Endothelial cell of umbilical vein (primary cell): Measurements from ENCODE around the gene SELL. TPM values are rescaled to one million over a fixed set of nuclear protein-coding genes. Genes with fewer than 3 reads are reported as not detected.

Experiments
- BruUV-seq: library from RNA; stranded (reverse); fragments of 400-500 nt; replicated peaks from 2 replicates; lab custom pipeline; 2021; lab: Mats Ljungman, UMichigan
- CTCF ChIA-PET: fragments of 300-600, 350-600 bp; sonication (Branson Sonifier 250); formaldehyde crosslinking; loops from one replicate; lab custom pipeline; 2021; ENCODE audit warnings: antibody characterized with exemption, inconsistent platforms; lab: Charles Lee
- POLR2A ChIA-PET: fragments of 300-600, 350-600 bp; sonication (Branson Sonifier 250); formaldehyde crosslinking; loops from one replicate; lab custom pipeline; 2021; ENCODE audit warnings: antibody characterized with exemption, inconsistent platforms; lab: Charles Lee
- DNase-seq: peaks from one replicate; pipeline ENCODE4 v3.0.0-alpha.2; 2011; ENCODE audit warnings: low read depth, low spot score
- FAIRE-seq: peaks from 2 replicates; lab custom pipeline; 2011; peaks lifted over from hg19 to GRCh38; lab: Jason Lieb, UNC
- H2AFZ ChIP-seq: 2 replicates; pipeline ENCODE4 v1.6.0; 2012; ENCODE audit warnings: low read depth, low read length, control low read depth, inconsistent platforms
- H3K27ac ChIP-seq: 2 replicates; pipeline ENCODE4 v1.5.1; 2011; ENCODE audit warnings: low read depth, mild to moderate bottlenecking, control low read depth, low read length, moderate library complexity; ENCODE audit not compliant: insufficient read depth
- H3K27me3 ChIP-seq, 2 experiments: 2 replicates each; pipeline versions ENCODE4 v1.6.0 to v1.6.1; 2011; ENCODE audit warnings: low read length in 2 of 2, mixed read lengths in 1 of 2; ENCODE audit not compliant: control insufficient read depth in 2 of 2, insufficient read depth in 2 of 2
- H3K36me3 ChIP-seq, 2 experiments: 2 replicates in 1 of 2; 3 replicates in 1 of 2; pipeline ENCODE4 v1.5.1; 2011; ENCODE audit warnings: low read length in 2 of 2, mild to moderate bottlenecking in 1 of 2, moderate library complexity in 1 of 2; ENCODE audit not compliant: control insufficient read depth in 2 of 2, insufficient read depth in 2 of 2; ENCODE audit errors: extremely low read depth in 1 of 2
- H3K4me1 ChIP-seq: 3 replicates; pipeline ENCODE4 v1.5.1; 2011; ENCODE audit warnings: mild to moderate bottlenecking, low read length; ENCODE audit not compliant: control insufficient read depth, insufficient read depth; ENCODE audit errors: extremely low read depth
- H3K4me2 ChIP-seq: 2 replicates; pipeline ENCODE4 v1.6.1; 2011; ENCODE audit warnings: low read length, control low read depth, mixed read lengths; ENCODE audit not compliant: insufficient read depth
- H3K4me3 ChIP-seq, 3 experiments: fragments of 200-600 bp in 1 of 3; sonication (generic), shearing (Covaris generic) in 1 of 3; replicated peaks in 1 of 3; 2 replicates each; pipeline ENCODE4 v1.5.1; 2011 to 2016; ENCODE audit warnings: control low read depth in 3 of 3, low read length in 3 of 3, mild to moderate bottlenecking in 2 of 3, inconsistent platforms in 1 of 3, low read depth in 1 of 3, moderate library complexity in 1 of 3; ENCODE audit not compliant: insufficient read depth in 1 of 3
- H3K79me2 ChIP-seq: 2 replicates; pipeline ENCODE4 v1.6.0; 2012; ENCODE audit warnings: low read length, inconsistent platforms; ENCODE audit not compliant: control insufficient read depth, insufficient read depth
- H3K9ac ChIP-seq: replicated peaks from 2 replicates; pipeline ENCODE3; 2011; ENCODE audit warnings: low read length, control low read depth; ENCODE audit not compliant: insufficient read depth; ENCODE audit errors: extremely low read depth
- H3K9me1 ChIP-seq: replicated peaks from 3 replicates; pipeline ENCODE4 v1.6.0; 2011; ENCODE audit warnings: mild to moderate bottlenecking, low read length; ENCODE audit not compliant: control insufficient read depth, insufficient read depth; ENCODE audit errors: extremely low read depth
- H3K9me3 ChIP-seq: replicated peaks from 2 replicates; pipeline ENCODE4 v1.5.1; 2012; ENCODE audit warnings: low read length, inconsistent platforms; ENCODE audit not compliant: control insufficient read depth, insufficient read depth
- H4K20me1 ChIP-seq: replicated peaks from 2 replicates; pipeline ENCODE3; 2011; ENCODE audit warnings: mild to moderate bottlenecking, low read length; ENCODE audit not compliant: control insufficient read depth, insufficient read depth; ENCODE audit errors: extremely low read depth
- CTCF ChIP-seq, 2 donors: IDR thresholded peaks; 1 replicate in 1 of 2; 2 replicates in 1 of 2; pipeline ENCODE4 v1.5.1; 2011; ENCODE audit warnings: low read length in 2 of 2, mild to moderate bottlenecking in 2 of 2, moderate library complexity in 2 of 2, control low read depth in 1 of 2, inconsistent platforms in 1 of 2, low read depth in 1 of 2; ENCODE audit not compliant: insufficient read depth in 1 of 2; ENCODE audit errors: extremely low read depth in 1 of 2
- EZH2 ChIP-seq: IDR thresholded peaks from 2 replicates; pipeline ENCODE4 v1.6.1; 2012; ENCODE audit warnings: borderline replicate concordance, low read depth, mild to moderate bottlenecking, moderate library complexity, low read length, inconsistent platforms; ENCODE audit not compliant: severe bottlenecking
- FOS ChIP-seq: IDR thresholded peaks from 2 replicates; pipeline ENCODE4 v1.6.1; 2011; ENCODE audit warnings: mild to moderate bottlenecking, low read length, moderate library complexity, borderline replicate concordance; ENCODE audit not compliant: insufficient read depth
- GATA2 ChIP-seq: IDR thresholded peaks from 2 replicates; pipeline ENCODE4 v1.7.0; 2011; ENCODE audit warnings: low read depth, mild to moderate bottlenecking, moderate library complexity, mixed read lengths, low read length; ENCODE audit not compliant: insufficient read length, insufficient read depth
- JUN ChIP-seq: IDR thresholded peaks from 2 replicates; pipeline ENCODE4 v1.6.1; 2011; ENCODE audit warnings: borderline replicate concordance, low read depth; ENCODE audit not compliant: insufficient read length, insufficient read depth
- POLR2A ChIP-seq: IDR thresholded peaks from 2 replicates; pipeline ENCODE4 v1.6.1; 2012; ENCODE audit warnings: low read depth, mild to moderate bottlenecking, control low read depth, low read length
- POLR2AphosphoS5 ChIP-seq: IDR thresholded peaks from 2 replicates; pipeline ENCODE4 v1.6.1; 2012; ENCODE audit warnings: low read depth, mild to moderate bottlenecking, control low read depth, low read length, moderate library complexity; ENCODE audit not compliant: insufficient read depth
- dilution Hi-C: fragments of 300-500 bp; cut with MboI; formaldehyde crosslinking; loops from one replicate; pipeline ENCODE4 v1.15.0; 2019; ENCODE audit warnings: low sequenced_read_pairs; ENCODE audit not compliant: extremely low pct_ligation_motif_present
- intact Hi-C: fragments of 100-400 bp; cut with micrococcal nuclease; formaldehyde crosslinking; loops from one replicate; pipeline ENCODE4 v1.10.0; 2022
- polyA plus RNA-seq, 4 experiments: library from polyadenylated mRNA; depleted of rRNA in 3 of 4; stranded (reverse) in 3 of 4; unstranded in 1 of 4; fragments of >200 nt; gene quantifications; 2 replicates each; pipeline versions ENCODE4 v1.2.1 to v1.2.3, GENCODE V29; 2011 to 2012; ENCODE audit warnings: missing spikeins in 1 of 4
- total RNA-seq: library from RNA; stranded (reverse); gene quantifications from 2 replicates; pipeline ENCODE4 v1.2.3, GENCODE V29; 2021
- TF ChIP-seq, protein P1 (sequence below): IDR thresholded peaks from 2 replicates; pipeline ENCODE4 v1.6.1; 2011; ENCODE audit not compliant: insufficient read depth, insufficient read length

The SELL gene
- total and polyA plus RNA-seq, 2 donors (not counting 3 experiments of a cell fraction or from before 2014, with no cell fraction given), result 0.68 to 1.8 TPM

DNA sequence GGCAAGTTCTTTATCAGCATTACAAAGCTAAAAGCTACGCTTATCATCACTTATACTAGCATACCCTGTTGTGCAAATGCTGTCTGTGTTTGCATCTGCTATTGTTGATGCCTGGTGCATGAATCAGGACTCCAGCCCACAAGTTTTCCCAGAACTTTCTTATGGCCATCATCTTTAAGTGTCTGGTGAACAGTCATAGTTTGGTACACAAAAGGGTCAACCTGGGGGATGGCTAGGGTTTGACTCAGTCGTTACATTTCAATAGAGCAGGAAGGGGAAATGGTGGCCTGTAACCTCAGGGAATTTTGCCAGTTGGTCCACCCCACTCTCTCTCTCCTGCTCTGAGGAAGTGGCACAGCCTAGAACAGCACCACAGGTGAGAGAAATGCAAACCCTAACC is 35.4 kb downstream of the SELL start:
- H3K79me2 ChIP-seq, result no peaks in the 10 kb centered on the region
- H3K4me2 ChIP-seq, result peak overlapping the region; percentile 44
- peak; percentile 58 for TF ChIP-seq JUN
- TF ChIP-seq, protein P1, sequence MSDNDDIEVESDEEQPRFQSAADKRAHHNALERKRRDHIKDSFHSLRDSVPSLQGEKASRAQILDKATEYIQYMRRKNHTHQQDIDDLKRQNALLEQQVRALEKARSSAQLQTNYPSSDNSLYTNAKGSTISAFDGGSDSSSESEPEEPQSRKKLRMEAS, result no peak
- peak; percentile 55 for TF ChIP-seq POLR2A
- peak; percentile 99 for TF ChIP-seq FOS
- TF ChIP-seq EZH2, result no peak
- TF ChIP-seq CTCF (IDR thresholded peaks at IDR 0.05; ENCODE audit: extremely low read depth in 1 of 2, insufficient read depth in 1 of 2, low read depth in 1 of 2, low read length in 2 of 2), result no peak
- peak; percentile 95 for TF ChIP-seq GATA2
- TF ChIP-seq POLR2AphosphoS5, result peak; percentile 80
- no peaks in the 10 kb centered on the region for H3K36me3 ChIP-seq
- H3K9ac ChIP-seq, result no peak overlapping the region
- H4K20me1 ChIP-seq, result no peaks in the 10 kb centered on the region
- peaks cover 29% of the 10 kb centered on the region for H3K4me1 ChIP-seq
- H3K27ac ChIP-seq, result peak overlapping the region; percentile 34
- DNase-seq (peak; percentile 93), FAIRE-seq (peak; percentile 89)
- intact Hi-C loops (loop anchor here (1.0 kb wide), 2 partner anchors 36 to 75 kb away; no protein-coding TSS in a partner anchor), dilution Hi-C loops (no loop called here)
- no peak overlapping the region for H3K4me3 ChIP-seq
- no peaks in the 10 kb centered on the region for H3K27me3 ChIP-seq
- BruUV-seq, result no TSS peak
- H2AFZ ChIP-seq, result no peak overlapping the region
- no peaks in the 10 kb centered on the region for H3K9me1 ChIP-seq
- ChIA-PET POLR2A (interaction anchor here (1.3 kb wide), 1 partner anchor 119 kb away, joined by 4 read pairs; the partner anchor contains the start of gene METTL18), CTCF (interaction anchor here (1.0 to 2.5 kb wide), 8 partner anchors 14 to 134 kb away, joined by 3 to 15 read pairs (median 4); no protein-coding TSS in a partner anchor)
- no peaks in the 10 kb centered on the region for H3K9me3 ChIP-seq
